H1 (cell line): Measurements from ENCODE around the gene COL8A2. TPM values are rescaled to one million over a fixed set of nuclear protein-coding genes. Genes with fewer than 3 reads are reported as not detected.

Experiments used
- CTCF ChIA-PET: fragments of 300-600 bp; sonication (Branson Sonifier 250); formaldehyde crosslinking; loops from one replicate; lab custom pipeline; 2021; ENCODE audit not compliant: partially characterized antibody; lab: Charles Lee
- POLR2A ChIA-PET: fragments of 300-600 bp; sonication (Branson Sonifier 250); formaldehyde crosslinking; loops from one replicate; lab custom pipeline; 2021; ENCODE audit warnings: inconsistent platforms; ENCODE audit not compliant: partially characterized antibody; lab: Charles Lee
- DNase-seq, 2 experiments: peaks; one replicate each; pipeline versions ENCODE4 v3.0.0 to v3.0.0-alpha.2; 2010 to 2022; ENCODE audit warnings: low spot score in 2 of 2, low read depth in 1 of 2, mixed read lengths in 1 of 2
- FAIRE-seq: peaks from 2 replicates; lab custom pipeline; 2011; peaks lifted over from hg19 to GRCh38; lab: Jason Lieb, UNC
- H2AFZ ChIP-seq: 2 replicates; pipeline ENCODE4 v1.8.1; 2012; ENCODE audit warnings: low read length, inconsistent platforms
- H2AK5ac ChIP-seq: 2 replicates; pipeline ENCODE4 v1.6.1; 2013; ENCODE audit warnings: low read depth, low read length
- H2BK120ac ChIP-seq: replicated peaks from 2 replicates; pipeline ENCODE3; 2013; ENCODE audit warnings: low read depth, low read length, inconsistent platforms
- H2BK12ac ChIP-seq: 2 replicates; pipeline ENCODE4 v1.6.1; 2013; ENCODE audit warnings: low read depth, low read length
- H2BK15ac ChIP-seq: 2 replicates; pipeline ENCODE4 v1.6.1; 2013; ENCODE audit warnings: low read length
- H2BK20ac ChIP-seq: 2 replicates; pipeline ENCODE4 v1.6.1; 2013; ENCODE audit warnings: low read length
- H2BK5ac ChIP-seq: 2 replicates; pipeline ENCODE4 v1.6.1; 2013; ENCODE audit warnings: low read depth, low read length
- H3K14ac ChIP-seq: 2 replicates; pipeline ENCODE4 v1.6.1; 2013; ENCODE audit warnings: inconsistent platforms; ENCODE audit not compliant: insufficient read length
- H3K18ac ChIP-seq: 2 replicates; pipeline ENCODE4 v1.6.1; 2013; ENCODE audit warnings: low read length; ENCODE audit errors: extremely low read depth
- H3K23ac ChIP-seq: 2 replicates; pipeline ENCODE4 v1.6.1; 2013; ENCODE audit warnings: inconsistent platforms; ENCODE audit not compliant: insufficient read length
- H3K23me2 ChIP-seq: 2 replicates; pipeline ENCODE4 v1.6.1; 2013; ENCODE audit warnings: low read depth, low read length
- H3K27ac ChIP-seq: 2 replicates; pipeline ENCODE4 v1.6.1; 2011; ENCODE audit warnings: low read depth, low read length, inconsistent platforms
- H3K27me3 ChIP-seq, 4 experiments: replicated peaks in 1 of 4; 1 replicate in 1 of 4; 2 replicates in 3 of 4; pipeline versions ENCODE4 v1.6.1 to v1.8.1; 2011 to 2013; ENCODE audit warnings: low read length in 3 of 4, mild to moderate bottlenecking in 3 of 4, inconsistent platforms in 2 of 4, mixed read lengths in 2 of 4, moderate library complexity in 1 of 4; ENCODE audit not compliant: control insufficient read depth in 3 of 4, insufficient read depth in 3 of 4; ENCODE audit errors: extremely low read depth in 1 of 4
- H3K36me3 ChIP-seq, 4 experiments: 2 replicates each; pipeline versions ENCODE4 v1.6.1 to v1.8.1; 2011 to 2013; ENCODE audit warnings: mild to moderate bottlenecking in 4 of 4, low read length in 3 of 4, moderate library complexity in 2 of 4, control low read depth in 1 of 4, inconsistent platforms in 1 of 4; ENCODE audit not compliant: insufficient read depth in 4 of 4, control insufficient read depth in 2 of 4
- H3K4ac ChIP-seq: replicated peaks from 2 replicates; pipeline ENCODE3; 2013; ENCODE audit warnings: low read length, low read depth, mixed read lengths, inconsistent platforms; ENCODE audit not compliant: insufficient read length
- H3K4me1 ChIP-seq, 4 experiments: replicated peaks in 1 of 4; 1 replicate in 1 of 4; 2 replicates in 3 of 4; pipeline versions ENCODE4 v1.6.1 to v1.8.1; 2011 to 2013; ENCODE audit warnings: low read length in 3 of 4, inconsistent platforms in 2 of 4, mixed read lengths in 1 of 4; ENCODE audit not compliant: insufficient read depth in 4 of 4, control insufficient read depth in 3 of 4
- H3K4me2 ChIP-seq, 2 experiments: 2 replicates each; pipeline versions ENCODE4 v1.6.1 to v1.8.1; 2011 to 2013; ENCODE audit warnings: low read depth in 2 of 2, low read length in 2 of 2, control low read depth in 1 of 2, inconsistent platforms in 1 of 2, mild to moderate bottlenecking in 1 of 2; ENCODE audit not compliant: insufficient read depth in 1 of 2
- H3K4me3 ChIP-seq, 4 experiments: fragments of 200-600, 300-600 bp in 1 of 4; sonication (generic), shearing (Covaris generic), sonication (Bioruptor Twin) in 1 of 4; 2 replicates each; pipeline versions ENCODE4 v1.5.1 to v1.8.1; 2011 to 2016; ENCODE audit warnings: low read length in 4 of 4, low read depth in 3 of 4, control low read depth in 2 of 4, inconsistent platforms in 2 of 4, mild to moderate bottlenecking in 2 of 4, mixed read lengths in 1 of 4, moderate library complexity in 1 of 4; ENCODE audit not compliant: insufficient read depth in 2 of 4; ENCODE audit errors: extremely low read depth in 1 of 4
- H3K56ac ChIP-seq: replicated peaks from 2 replicates; pipeline ENCODE3; 2013; ENCODE audit warnings: low read depth, mild to moderate bottlenecking, mixed read lengths, low read length, inconsistent platforms; ENCODE audit not compliant: insufficient read length
- H3K79me1 ChIP-seq: 2 replicates; pipeline ENCODE4 v1.6.1; 2013; ENCODE audit warnings: low read depth, low read length, control low read depth
- H3K79me2 ChIP-seq, 2 experiments: 2 replicates each; pipeline versions ENCODE4 v1.6.1 to v1.8.1; 2012 to 2013; ENCODE audit warnings: low read length in 2 of 2, mild to moderate bottlenecking in 2 of 2, inconsistent platforms in 1 of 2; ENCODE audit not compliant: insufficient read depth in 2 of 2, control insufficient read depth in 1 of 2
- H3K9ac ChIP-seq, 4 experiments: replicated peaks in 1 of 4; 1 replicate in 1 of 4; 2 replicates in 3 of 4; pipeline versions ENCODE4 v1.6.1 to v1.8.1; 2011 to 2013; ENCODE audit warnings: low read depth in 3 of 4, low read length in 3 of 4, control low read depth in 2 of 4, mild to moderate bottlenecking in 2 of 4, moderate library complexity in 2 of 4, inconsistent platforms in 1 of 4; ENCODE audit errors: extremely low read depth in 1 of 4
- H3K9me3 ChIP-seq, 2 experiments: 2 replicates each; pipeline versions ENCODE4 v1.6.1 to v1.8.1; 2012 to 2013; ENCODE audit warnings: mild to moderate bottlenecking in 2 of 2, moderate library complexity in 2 of 2, control low read depth in 1 of 2, inconsistent platforms in 1 of 2, low read depth in 1 of 2, low read length in 1 of 2, mixed read lengths in 1 of 2; ENCODE audit not compliant: insufficient read depth in 2 of 2
- H4K20me1 ChIP-seq, 2 experiments: replicated peaks in 1 of 2; 2 replicates each; pipeline versions ENCODE3 to v1.8.1; 2011 to 2013; ENCODE audit warnings: inconsistent platforms in 2 of 2, low read length in 2 of 2, mild to moderate bottlenecking in 1 of 2; ENCODE audit not compliant: insufficient read depth in 2 of 2, control insufficient read depth in 1 of 2
- H4K5ac ChIP-seq: 2 replicates; pipeline ENCODE4 v1.6.1; 2013; ENCODE audit warnings: low read length, low read depth, mixed read lengths, inconsistent platforms; ENCODE audit not compliant: insufficient read length
- H4K8ac ChIP-seq: 2 replicates; pipeline ENCODE4 v1.8.0; 2013; ENCODE audit warnings: mild to moderate bottlenecking, moderate library complexity, low read length, inconsistent platforms; ENCODE audit not compliant: insufficient read depth; ENCODE audit errors: extremely low read depth
- H4K91ac ChIP-seq: replicated peaks from 2 replicates; pipeline ENCODE3; 2013; ENCODE audit warnings: low read length, mixed read lengths, inconsistent platforms; ENCODE audit not compliant: insufficient read length
- BRCA1 ChIP-seq: IDR thresholded peaks from 2 replicates; pipeline ENCODE4 v1.6.1; 2012; ENCODE audit warnings: low read depth, low read length, improper control_type of control experiment
- HDAC2 ChIP-seq, 2 experiments: fragments of 300-600 bp in 1 of 2; sonication (generic) in 1 of 2; IDR thresholded peaks; 2 replicates each; pipeline ENCODE4 v1.6.1; 2011 to 2012; ENCODE audit warnings: low read depth in 2 of 2, low read length in 2 of 2, mild to moderate bottlenecking in 2 of 2, moderate library complexity in 2 of 2, borderline replicate concordance in 1 of 2, inconsistent platforms in 1 of 2
- JUN ChIP-seq: IDR thresholded peaks from 2 replicates; pipeline ENCODE4 v1.6.1; 2011; ENCODE audit warnings: low read depth, mild to moderate bottlenecking, improper control_type of control experiment, low read length
- JUND ChIP-seq: IDR thresholded peaks from 2 replicates; pipeline ENCODE4 v1.6.1; 2011; ENCODE audit warnings: mild to moderate bottlenecking, improper control_type of control experiment, low read length
- TEAD4 ChIP-seq: IDR thresholded peaks from 2 replicates; pipeline ENCODE4 v1.6.1; 2012; ENCODE audit warnings: low read depth, low read length, inconsistent platforms, mixed read lengths
- WGBS, 2 experiments: shearing (Covaris generic) in 1 of 2; methylation state at CpG; one replicate each; pipeline versions ENCODE4 v1.1.6 to v1.1.7; 2013 to 2015; ENCODE audit warnings: low lambda C conversion rate in 2 of 2, mixed read lengths in 2 of 2, inconsistent platforms in 1 of 2, low coverage in 1 of 2, missing lambda C conversion rate in 1 of 2; ENCODE audit not compliant: insufficient replicate concordance in 2 of 2, insufficient coverage in 1 of 2, insufficient read length in 1 of 2; ENCODE audit errors: extremely low coverage in 1 of 2, missing lambda C conversion rate in 1 of 2; 5-methylcytosine and 5-hydroxymethylcytosine counted together
- polyA plus RNA-seq, 7 experiments: library from polyadenylated mRNA; depleted of rRNA in 3 of 7; stranded (reverse) in 5 of 7; unstranded in 2 of 7; fragments of >200 nt in 5 of 7; fragments of 200-250 nt in 2 of 7; gene quantifications; 1 replicate in 5 of 7; 2 replicates in 1 of 7; 4 replicates in 1 of 7; pipeline versions ENCODE4 v1.2.1 to v1.2.3, GENCODE V29; 2011 to 2013; ENCODE audit warnings: missing spikeins in 2 of 7, mixed read lengths in 2 of 7
- total RNA-seq: library from RNA; stranded (reverse); fragmentation: NEBNext Ultra II Directional; extraction: Animal tissue kit (Norgen Biotek cat#: 25700); gene quantifications from 2 replicates; pipeline ENCODE4 v1.2.1, GENCODE V29; 2021

COL8A2 gene
- total and polyA plus RNA-seq, 2 of the 8 experiments (the other 6 are each of a cell fraction or from before 2014, with no cell fraction given), result 2.1 to 2.8 TPM

- H2BK5ac ChIP-seq, result no peak overlapping the region
- no peak for DNase-seq
- H3K79me1 ChIP-seq, result no peaks in the 10 kb centered on the region
- no peak overlapping the region for H3K4ac ChIP-seq
- H2BK20ac ChIP-seq, result no peak overlapping the region
- H3K27ac ChIP-seq, result no peak overlapping the region
- TF ChIP-seq HDAC2 (IDR thresholded peaks at IDR 0.05; ENCODE audit: borderline replicate concordance in 1 of 2, low read depth in 2 of 2, low read length in 2 of 2), result no peak
- TF ChIP-seq BRCA1, result no peak
- TF ChIP-seq TEAD4, result no peak
- TF ChIP-seq JUN, result no peak
- no peak for TF ChIP-seq JUND
- H2BK15ac ChIP-seq, result no peak overlapping the region
- ChIA-PET CTCF (interaction anchor here (4.6 to 32.6 kb wide), 3 partner anchors 12 to 39 kb away, joined by 38 to 738 read pairs (median 74); no protein-coding TSS in a partner anchor), POLR2A (interaction anchor here (0.7 to 7.8 kb wide), 3 partner anchors 35 to 169 kb away, joined by 4 to 61 read pairs (median 10); no protein-coding TSS in a partner anchor)
- no peaks in the 10 kb centered on the region for H3K23me2 ChIP-seq
- no peak overlapping the region for H3K4me2 ChIP-seq
- FAIRE-seq, result no peak
- WGBS, 2 experiments, result 93% methylated on average over 10 of the region's 13 CpGs; no CpG with 5 or more reads in 1 of the 2 experiments
- peak overlapping the region; percentile 80 for H4K8ac ChIP-seq
- H3K23ac ChIP-seq, result no peak overlapping the region
- no peak overlapping the region for H3K9ac ChIP-seq
- no peak overlapping the region for H2BK120ac ChIP-seq
- H3K79me2 ChIP-seq, result no peaks in the 10 kb centered on the region
- no peaks in the 10 kb centered on the region for H3K9me3 ChIP-seq
- no peaks in the 10 kb centered on the region for H4K20me1 ChIP-seq
- no peak overlapping the region for H4K91ac ChIP-seq
- 0 out of 7 replicates have a peak, but pooled peaks cover 0 to 2% (median 0%) of the 10 kb centered on the region in 4 experiments for H3K27me3 ChIP-seq
- H3K56ac ChIP-seq, result no peak overlapping the region
- H4K5ac ChIP-seq, result no peak overlapping the region
- peaks cover 5 to 12% (median 9%) of the 10 kb centered on the region in 4 experiments; a peak in 7 of 8 replicates for H3K36me3 ChIP-seq
- H3K4me1 ChIP-seq, result peaks cover 0 to 11% (median 7%) of the 10 kb centered on the region in 4 experiments; a peak in 3 of 7 replicates
- H3K4me3 ChIP-seq, result no peak overlapping the region
- no peak overlapping the region for H3K18ac ChIP-seq
- no peak overlapping the region for H2AFZ ChIP-seq
- no peak overlapping the region for H3K14ac ChIP-seq
- H2AK5ac ChIP-seq, result no peak overlapping the region
- no peak overlapping the region for H2BK12ac ChIP-seq
Measured at GRCh38 chr1:36098650-36099365, 26.2 kb downstream of the COL8A2 start.
